ENCODE measurements around the gene DLST.

DLST gene

GRCh38 chr14:74897642-74898041 is 15.9 kb downstream of the DLST start:
- no peak for DNase-seq

DNA sequence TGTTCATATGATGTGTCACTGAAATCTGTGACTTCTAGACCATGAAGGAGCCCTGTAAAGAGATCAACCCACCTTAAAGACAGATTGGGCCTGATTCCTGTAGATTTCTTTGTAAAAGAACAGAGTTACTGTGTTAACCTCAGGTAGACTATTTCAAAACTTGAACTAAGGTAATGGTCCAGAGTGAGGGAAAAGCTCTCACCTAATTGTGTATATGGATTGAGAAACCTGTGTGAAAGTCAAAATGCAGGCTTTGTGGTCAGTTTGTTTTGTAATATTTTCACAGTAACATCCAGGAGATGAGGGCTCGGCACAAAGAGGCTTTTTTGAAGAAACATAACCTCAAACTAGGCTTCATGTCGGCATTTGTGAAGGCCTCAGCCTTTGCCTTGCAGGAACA is 16.4 kb downstream of the DLST start:
- no peak for DNase-seq

DNA sequence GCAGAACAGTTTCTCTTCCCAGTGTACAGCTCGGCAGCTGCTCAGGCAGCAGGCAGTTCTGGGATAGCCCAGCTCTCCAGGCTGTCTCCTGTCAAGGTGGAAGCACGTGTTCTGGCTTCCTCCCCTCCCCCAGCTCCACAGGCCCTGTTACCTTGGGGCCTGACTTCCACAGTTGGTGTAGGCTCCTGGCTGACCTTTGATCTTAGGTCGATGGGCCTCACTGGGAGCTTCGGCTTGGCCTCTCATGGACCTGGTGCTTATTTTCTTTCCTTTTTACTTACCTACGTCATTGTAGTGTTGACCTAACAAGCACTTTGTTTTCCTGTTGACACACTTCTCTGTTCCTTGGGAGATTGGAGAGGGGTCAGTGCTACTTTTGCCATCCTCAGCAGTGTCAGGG is 17.0 kb downstream of the DLST start:
- DNase-seq = no peak

GRCh38 chr14:74902941-74903705 is 21.4 kb downstream of the DLST start:
- no peak for DNase-seq

GRCh38 chr14:74904635-74905503 is 23.2 kb downstream of the DLST start:
- DNase-seq = no peak

GRCh38 chr14:74905595-74906142 is 24.0 kb downstream of the DLST start:
- peak; percentile 83 for DNase-seq

- DNase-seq = no peak
Observed at GRCh38 chr14:74906925-74907521, 25.3 kb downstream of the DLST start.

DNA sequence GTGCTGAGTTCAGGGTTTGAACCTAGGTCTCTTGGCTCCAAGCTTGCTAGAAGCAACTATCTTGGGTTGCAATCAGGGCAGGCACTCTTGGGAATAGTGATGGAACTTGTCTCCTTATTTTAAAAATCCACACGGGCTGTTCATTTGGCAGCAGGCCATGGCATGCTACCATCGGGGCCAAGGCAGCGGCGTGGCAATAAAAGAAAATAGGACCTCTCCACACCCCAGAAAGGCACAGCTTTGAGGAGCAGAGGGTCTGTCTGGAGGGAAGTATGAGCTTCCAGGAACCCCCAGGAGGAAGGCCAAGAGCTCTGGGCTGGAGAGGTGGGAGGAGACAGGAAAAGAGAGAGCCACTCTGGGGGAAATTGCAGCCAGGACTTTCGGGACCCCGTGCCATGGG is 26.0 kb downstream of the DLST start:
- DNase-seq = no peak

DNA sequence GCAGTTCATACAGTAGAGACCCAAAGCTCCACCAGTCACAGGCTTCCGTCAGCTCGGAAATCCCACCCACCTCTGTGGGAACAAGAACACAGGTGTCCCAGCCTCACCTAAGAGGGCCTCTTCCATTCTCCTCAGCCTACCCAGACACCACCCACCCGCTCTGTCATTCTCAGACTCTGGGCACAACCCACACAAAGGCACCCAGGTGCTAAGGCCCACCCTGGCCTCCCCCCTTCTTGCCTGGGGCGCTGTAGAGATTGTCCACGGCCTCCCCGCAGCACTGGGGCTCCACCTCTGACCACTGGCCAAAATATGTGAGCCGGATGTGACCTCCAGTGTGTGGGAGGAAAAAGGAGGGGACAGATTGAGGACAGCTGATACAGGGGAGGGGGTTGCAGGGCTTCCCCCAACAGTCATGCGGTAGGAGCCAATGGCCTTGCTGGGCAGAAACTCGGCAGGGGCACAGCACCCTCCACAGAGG is 27.2 kb downstream of the DLST start:
- DNase-seq = no peak

DNA sequence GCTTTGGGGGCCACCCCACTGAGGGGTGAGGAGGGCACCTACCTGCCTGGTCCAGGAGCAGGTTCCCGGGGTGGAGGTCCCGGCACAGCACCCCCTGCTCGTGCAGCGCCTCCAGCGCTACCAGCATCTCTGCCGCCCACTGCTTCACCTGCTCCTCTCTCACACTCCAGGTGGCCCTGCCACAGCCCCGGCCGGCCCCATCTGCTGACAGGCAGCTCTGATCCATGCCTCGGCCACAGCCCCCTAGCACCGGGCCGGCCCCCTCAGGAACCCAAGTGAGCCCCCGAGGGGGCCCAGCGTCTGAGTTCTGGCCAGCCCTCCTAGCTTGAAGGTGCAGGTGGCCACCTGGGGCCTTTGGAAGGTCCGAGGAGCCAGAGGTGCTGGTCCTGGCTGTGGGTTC is 27.8 kb downstream of the DLST start:
- DNase-seq = no peak

DNA sequence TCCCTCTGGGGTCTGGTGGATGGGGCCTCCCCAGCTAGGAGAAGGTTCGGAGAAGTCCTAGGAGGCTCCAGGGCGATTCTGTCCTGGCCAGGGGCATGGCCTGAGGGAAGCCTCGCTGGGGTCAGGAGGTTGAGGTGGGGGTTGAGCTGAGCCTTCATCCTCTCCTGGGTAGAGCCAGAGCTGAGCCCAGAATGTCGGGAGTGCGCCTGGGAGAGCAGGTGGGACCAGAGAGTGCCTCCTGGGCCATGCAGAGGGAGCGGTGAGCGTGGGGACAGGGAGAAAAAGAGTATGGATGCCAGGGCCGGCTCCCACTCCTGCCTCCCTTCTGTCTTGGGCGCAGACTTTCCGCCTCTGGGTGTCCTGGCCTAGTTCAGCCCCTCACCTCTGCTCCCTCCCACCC is 28.2 kb downstream of the DLST start:
- DNase-seq = no peak

- DNase-seq = no peak
Observed at GRCh38 chr14:74910556-74910955, 28.8 kb downstream of the DLST start.

GRCh38 chr14:74911221-74911620 is 29.5 kb downstream of the DLST start:
- no peak for DNase-seq

GRCh38 chr14:74911704-74912103 is 30.0 kb downstream of the DLST start:
- DNase-seq = no peak

GRCh38 chr14:74912111-74912510 is 30.4 kb downstream of the DLST start:
- DNase-seq = no peak

DNA sequence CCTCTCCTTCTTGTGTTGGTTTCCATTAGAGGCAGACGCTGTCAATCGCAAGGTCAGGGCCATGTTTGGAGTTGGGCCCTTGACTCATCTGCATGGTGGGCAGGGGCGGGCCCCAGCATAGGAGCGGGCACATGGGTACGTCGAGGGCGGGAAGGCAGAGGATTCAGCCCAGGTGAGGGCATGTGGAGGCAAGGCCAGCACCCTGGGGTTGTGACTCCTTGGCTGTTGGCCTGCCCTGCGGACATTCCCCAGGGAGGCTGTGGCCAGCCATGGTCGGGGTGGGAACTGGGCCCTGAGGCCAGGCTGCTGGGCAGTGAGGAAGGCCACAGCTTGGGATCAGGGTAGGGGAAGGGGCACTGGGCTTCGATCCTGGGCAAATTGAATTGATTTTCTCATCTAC is 31.1 kb downstream of the DLST start:
- DNase-seq = no peak

DNA sequence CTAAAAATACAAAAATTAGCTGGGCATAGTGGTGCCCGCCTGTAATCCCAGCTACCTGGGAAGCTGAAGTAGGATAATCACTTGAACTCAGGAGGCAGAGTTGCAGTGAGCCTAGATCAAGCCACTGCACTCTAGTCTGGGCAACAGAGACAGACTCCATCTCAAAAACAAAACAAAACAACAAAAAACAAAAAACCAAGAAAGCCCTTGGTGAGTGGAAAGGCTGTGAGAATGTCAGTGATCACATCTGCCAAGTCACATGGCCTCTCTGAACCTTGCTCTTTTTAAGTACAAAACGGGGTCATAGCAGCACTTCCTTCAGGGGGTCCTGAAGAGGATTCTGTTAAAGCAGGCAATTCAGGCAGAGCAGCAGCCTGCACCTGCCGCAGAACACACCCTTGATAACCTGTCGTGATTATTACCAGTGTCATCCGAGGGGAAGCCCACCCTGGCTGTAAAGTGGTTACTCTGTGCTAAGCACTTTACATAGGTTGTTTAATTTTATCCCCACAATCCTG is 31.7 kb downstream of the DLST start:
- no peak for DNase-seq

DNA sequence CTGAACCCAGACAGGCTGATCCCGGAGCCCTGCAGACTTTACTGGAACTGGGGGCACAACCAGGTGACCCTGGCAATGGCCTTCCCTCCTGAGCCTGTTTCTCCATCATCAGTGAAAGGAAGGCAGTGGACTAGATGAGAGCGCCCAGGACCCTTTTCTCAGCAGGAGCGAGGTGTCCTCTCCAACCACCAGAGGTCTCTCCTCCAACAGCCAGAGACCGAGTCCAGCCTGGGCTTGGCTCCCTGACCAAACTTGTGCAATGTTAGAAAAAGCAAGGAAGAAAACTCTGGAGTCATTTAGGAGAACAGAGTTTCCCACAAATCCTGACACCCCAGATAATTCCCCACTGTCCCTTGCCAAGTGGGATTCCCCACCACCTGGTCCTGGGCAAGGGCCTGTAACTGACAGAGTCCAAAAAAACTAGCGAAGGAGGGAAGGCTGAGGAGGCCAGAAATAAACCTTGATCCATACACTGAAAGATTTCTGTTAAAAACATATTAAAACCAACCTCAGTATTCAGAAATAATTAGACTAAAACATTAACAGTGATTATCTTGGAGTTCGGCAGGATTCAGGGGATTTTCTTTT is 32.4 kb downstream of the DLST start:
- no peak for DNase-seq

DNA sequence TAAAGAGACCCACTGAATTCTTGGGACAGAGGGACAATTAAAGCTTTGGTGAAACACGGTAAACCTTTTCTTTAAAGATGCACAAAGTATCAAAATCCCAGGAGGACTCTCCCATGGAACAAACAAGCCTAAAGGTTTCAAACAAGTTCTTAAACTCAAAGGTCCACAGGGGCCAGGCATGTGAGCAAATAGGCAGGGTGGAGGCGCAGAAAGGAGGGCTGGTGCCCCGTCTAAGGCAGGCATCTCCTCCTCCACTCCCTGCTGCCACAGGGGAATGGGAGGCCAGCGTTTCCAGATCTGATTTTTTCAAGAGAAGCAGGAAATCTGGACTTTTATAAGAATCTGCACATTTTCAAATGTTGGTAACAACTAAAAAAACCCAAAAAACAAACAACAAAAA is 33.7 kb downstream of the DLST start:
- DNase-seq = no peak

- DNase-seq = no peak
Observed at GRCh38 chr14:74915826-74916225, 34.1 kb downstream of the DLST start.

- no peak for DNase-seq
Observed at GRCh38 chr14:74917178-74917543, 35.4 kb downstream of the DLST start.

GRCh38 chr14:74917646-74918081 is 35.9 kb downstream of the DLST start:
- no peak for DNase-seq

- no peak for DNase-seq
Observed at GRCh38 chr14:74918380-74918779, 36.7 kb downstream of the DLST start.

Measured in stimulated activated CD4-positive, alpha-beta T cell treated with anti-CD3 and anti-CD28 coated beads, Interleukin-4, amount 100 ng/mL, for 24 hours (primary cell).